ENCODE measurements around the gene SASH3.

The SASH3 gene

GRCh38 chrX:129800186-129800585, 20.4 kb downstream of the SASH3 start:
- no peak for DNase-seq (ENCODE audit: low spot score)
- POLR2A ChIA-PET (ENCODE audit: low non-redundant PET), result no interaction called here
- CTCF ChIA-PET, result no interaction called here
- H3K27ac ChIP-seq, result no peak overlapping the region
- TF ChIP-seq CTCF (conservative IDR thresholded peaks at IDR 0.05; ENCODE audit: low read depth), result no peak

- no peak overlapping the region for H3K27ac ChIP-seq
- DNase-seq (ENCODE audit: low spot score), result no peak
- TF ChIP-seq CTCF (conservative IDR thresholded peaks at IDR 0.05; ENCODE audit: low read depth), result no peak
- POLR2A ChIA-PET (ENCODE audit: low non-redundant PET), result no interaction called here
- CTCF ChIA-PET, result no interaction called here
Observed at GRCh38 chrX:129802863-129803262, 23.1 kb downstream of the SASH3 start.

GRCh38 chrX:129804806-129805205, 25.1 kb downstream of the SASH3 start:
- ChIA-PET CTCF (no interaction called here), POLR2A (ENCODE audit: low non-redundant PET) (no interaction called here)
- no peak overlapping the region for H3K27ac ChIP-seq
- TF ChIP-seq CTCF (conservative IDR thresholded peaks at IDR 0.05; ENCODE audit: low read depth), result no peak
- no peak for DNase-seq (ENCODE audit: low spot score)

- POLR2A ChIA-PET (ENCODE audit: low non-redundant PET), result no interaction called here
- CTCF ChIA-PET, result no interaction called here
- H3K27ac ChIP-seq, result no peak overlapping the region
- DNase-seq (ENCODE audit: low spot score), result no peak
- no peak for TF ChIP-seq CTCF (conservative IDR thresholded peaks at IDR 0.05; ENCODE audit: low read depth)
Observed at GRCh38 chrX:129808158-129808828, 28.5 kb downstream of the SASH3 start.

GRCh38 chrX:129808829-129809796, 29.4 kb downstream of the SASH3 start:
- CTCF ChIA-PET, result no interaction called here
- POLR2A ChIA-PET (ENCODE audit: low non-redundant PET), result no interaction called here

More at GRCh38 chrX:129808829-129809796, 29.4 kb downstream of the SASH3 start:
- no peak for TF ChIP-seq CTCF (conservative IDR thresholded peaks at IDR 0.05; ENCODE audit: low read depth)
- H3K27ac ChIP-seq, result no peak overlapping the region
- DNase-seq (ENCODE audit: low spot score), result no peak
